GM19025 (cell line): Measurements from ENCODE around the gene AKR1C2.
"Not testable (repeated sequence)": the region's sequence is repeated elsewhere in the genome, so short reads cannot be mapped to it uniquely, and the experiment has no call there.

ENCODE experiments used
- ATAC-seq: cut with Tn5 transposase; IDR thresholded peaks from one replicate; pipeline ENCODE4 v1.9.1; 2021; ENCODE audit warnings: mild to moderate bottlenecking, low read depth, moderate library complexity; ENCODE audit not compliant: unreplicated experiment

AKR1C2 gene

DNA sequence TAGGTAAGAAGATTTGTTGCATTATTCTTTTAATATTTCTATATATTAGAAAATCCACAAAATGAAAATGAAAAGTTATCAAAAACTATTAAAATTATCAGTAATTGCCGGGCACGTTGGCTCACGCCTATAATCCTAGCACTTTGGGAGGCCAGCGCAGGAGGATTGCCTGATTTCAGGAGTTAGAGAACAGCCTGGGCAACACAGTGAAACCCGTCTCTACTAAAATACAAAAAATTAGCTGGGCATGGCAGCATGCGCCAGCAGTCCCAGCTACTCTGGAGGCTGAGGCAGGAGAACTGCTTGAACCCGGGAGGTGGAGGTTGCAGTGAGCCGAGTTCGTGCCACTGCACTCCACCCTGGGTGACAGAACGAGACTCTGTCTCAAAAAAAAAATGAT, 11.1 kb downstream of the AKR1C2 start:
- ATAC-seq = not testable (repeated sequence)

DNA sequence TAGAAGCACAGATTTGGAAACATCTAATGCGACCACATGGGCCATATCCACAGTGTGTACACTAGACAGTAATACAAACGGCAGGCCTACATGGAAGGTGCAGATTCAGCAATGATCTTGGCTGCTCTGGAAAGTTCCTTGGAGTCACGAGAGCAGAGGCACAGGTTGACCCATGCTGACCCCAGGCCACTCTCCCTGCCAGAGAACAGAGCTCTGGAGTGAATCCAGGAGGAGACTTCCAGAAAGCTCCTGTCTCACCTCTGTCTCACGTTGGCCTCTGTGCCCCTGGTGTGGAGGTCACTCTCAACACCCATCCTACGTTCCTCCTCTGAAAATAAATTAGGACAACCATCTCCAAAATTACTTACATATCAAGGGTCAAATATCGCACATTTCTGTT, 12.2 kb downstream of the AKR1C2 start:
- not testable (repeated sequence) for ATAC-seq

DNA sequence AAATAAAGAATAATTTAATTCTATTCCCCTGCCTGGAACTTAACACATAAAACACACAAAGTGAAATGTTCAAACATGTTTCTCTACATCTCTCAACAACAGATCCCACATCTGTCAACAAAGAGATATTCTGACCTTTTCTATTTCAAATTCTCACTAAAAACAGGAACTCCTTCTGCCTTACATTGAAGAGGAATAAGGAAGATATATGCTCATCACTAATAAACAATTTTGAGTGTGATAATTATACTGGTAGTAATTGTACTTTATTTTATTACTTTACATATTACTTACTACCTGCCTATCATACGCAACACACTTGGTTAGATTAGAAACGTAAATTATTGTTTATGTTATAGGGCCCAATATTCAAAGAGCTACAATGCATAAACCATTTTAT, 13.4 kb downstream of the AKR1C2 start:
- no peak for ATAC-seq

DNA sequence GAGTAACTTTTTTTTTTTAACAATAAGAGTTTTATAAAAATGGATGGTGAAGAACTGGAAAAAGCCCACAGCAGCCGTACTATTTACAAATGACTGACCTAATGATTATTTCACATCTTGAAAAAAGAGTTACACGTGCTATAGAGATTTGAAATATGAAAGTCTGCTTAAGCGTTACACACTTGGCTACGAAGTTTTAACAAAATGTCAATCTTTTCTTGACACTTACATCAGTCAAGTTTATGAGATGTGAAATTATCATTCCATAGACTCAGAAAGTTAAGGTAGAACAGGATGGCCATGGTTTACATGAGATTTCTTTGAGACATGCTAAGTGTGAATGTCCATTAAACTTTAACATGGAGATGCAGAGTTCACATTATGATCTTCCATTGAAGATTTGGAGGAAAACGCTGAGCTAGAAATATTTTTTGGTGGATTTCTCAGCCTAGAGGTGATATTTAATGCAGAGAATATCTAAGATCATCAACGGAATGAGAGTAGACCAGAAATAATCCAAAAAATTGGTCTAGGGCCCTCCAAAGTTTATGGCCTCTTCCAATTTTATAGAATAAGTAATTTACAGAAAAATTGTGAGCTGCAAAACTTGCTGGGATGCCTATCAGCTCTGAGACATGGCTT, 15.5 kb downstream of the AKR1C2 start:
- not testable (repeated sequence) for ATAC-seq

DNA sequence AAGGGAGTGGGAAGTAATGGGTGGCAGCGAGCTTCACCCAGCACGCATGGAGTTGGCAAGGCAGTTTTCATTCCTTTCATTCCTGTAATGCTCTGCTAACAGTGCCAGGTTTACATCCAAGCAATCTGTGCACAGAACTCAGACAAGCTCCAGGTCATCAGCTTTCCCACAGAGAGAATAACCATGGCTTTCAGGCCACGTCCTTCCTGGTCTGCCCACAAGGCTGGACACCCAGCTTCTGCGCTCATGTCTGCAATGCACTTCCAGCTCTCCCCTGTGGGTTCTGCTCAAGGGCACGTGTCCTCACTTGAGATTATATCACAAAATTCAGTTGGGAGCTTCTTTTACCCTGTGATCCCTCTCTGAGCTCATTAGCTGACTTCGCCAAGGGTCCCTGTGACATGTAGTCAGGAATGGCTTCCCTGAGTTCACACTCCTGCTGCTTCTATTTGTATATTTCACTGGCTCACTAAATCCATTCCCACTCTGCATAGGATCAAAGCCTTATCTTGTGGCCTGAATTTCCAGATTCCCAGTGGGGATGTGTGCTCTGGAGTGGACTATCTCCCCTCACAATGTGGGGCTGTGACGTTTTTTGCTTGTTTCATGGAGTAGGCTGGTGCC, 18.6 kb downstream of the AKR1C2 start:
- ATAC-seq = no peak

DNA sequence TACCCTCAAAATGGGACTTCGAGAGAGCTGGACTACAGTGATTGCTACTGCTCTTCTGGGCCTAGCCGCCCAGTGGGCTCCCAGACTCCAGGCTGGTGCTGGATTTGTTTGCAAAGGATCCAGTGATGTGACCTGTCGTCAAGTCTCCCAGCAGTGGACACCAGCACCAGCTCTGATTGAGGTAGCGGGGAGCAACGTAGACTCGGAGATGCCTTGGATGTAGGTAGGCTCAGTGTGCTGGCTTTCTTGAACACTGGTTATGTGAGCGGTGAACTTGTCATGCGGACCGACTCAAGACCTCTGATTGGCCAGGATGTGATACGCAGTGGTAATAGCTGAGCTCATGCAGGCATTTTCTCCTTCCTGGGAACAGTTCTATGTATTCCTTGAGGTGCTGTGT, 19.4 kb downstream of the AKR1C2 start:
- ATAC-seq = no peak

DNA sequence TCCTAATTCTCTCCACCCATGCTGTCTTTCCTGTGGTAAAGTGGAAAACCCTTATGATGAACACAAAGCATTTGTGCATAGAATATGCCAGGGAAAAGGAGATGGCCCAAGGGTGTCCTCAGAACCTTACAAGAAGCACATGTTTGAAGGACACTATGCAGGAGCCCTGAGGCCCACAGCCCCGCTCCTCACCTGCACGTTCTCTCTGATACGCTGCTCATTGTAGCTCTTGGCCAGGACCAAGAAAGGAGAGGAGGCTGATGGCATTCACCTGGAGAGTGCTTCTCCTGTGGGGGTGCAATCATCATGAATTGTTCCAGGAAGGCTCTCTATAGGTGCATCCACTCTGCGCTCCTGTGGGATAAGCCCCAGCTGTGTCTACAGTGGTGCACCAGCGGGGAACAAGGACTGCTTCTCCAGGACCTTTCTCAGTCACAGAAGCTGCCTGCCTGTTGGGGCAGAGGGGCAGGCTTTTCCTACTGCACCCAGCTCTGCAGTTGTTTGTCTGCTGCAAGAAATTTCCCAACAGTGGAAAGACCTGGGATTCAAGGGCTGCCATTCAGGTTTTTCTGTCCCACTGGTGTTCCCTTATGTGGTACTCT, 19.9 kb downstream of the AKR1C2 start:
- ATAC-seq = no peak

DNA sequence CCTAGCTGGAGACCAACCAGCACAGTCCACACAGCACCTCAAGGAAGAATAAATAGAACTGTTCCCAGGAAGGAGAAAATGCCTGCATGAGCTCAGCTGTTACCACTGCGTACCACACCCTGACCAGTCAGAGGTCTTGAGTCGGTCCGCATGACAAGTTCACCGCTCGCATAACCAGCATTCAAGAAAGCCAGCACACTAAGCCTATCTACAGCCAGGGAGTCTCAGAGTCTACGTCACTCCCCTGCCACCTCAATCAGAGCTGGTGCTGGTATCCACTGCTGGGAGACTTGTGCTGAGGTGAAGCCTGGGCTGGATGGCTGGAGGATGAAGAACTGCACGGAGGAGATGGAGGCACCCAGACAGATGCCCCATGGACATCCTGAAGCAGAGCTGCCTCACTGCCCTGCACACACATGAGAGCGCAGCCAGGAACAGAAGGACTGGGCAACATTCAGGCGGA, 20.9 kb downstream of the AKR1C2 start:
- ATAC-seq = no peak

DNA sequence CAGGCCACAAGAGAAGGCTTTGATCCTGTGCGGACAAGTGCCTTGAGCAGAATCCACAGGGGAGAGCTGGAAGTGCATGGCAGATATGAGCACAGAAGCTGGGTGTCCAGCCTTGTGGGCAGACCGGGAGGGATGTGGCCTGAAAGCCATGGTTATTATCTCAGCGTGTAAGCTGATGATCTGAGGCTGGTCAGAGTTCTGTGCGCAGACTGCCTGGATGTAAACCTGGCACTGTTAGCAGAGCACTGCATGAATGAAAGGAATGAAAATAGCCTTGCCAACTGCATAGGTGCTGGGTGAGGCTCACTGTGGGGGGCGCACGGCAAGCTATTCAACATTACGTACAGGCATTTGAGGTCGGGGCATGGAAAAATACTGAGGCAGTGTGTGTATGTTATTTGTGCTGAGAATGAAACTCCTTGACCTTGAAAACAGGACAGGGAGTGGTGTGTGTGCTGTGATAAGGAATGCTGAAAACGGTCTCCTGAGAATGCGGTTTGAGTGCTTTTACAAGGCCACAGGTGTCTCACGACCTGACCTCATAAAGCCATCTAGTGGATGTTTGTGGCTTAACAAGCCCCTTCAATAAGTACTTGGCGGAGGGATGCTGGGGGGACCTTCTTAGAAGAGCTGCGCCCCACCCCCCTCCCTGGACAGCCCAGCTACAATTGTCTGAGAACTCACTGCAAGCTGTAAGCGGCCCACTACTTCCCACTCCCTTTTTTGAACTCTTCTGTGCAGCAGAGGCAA, 21.8 kb downstream of the AKR1C2 start:
- ATAC-seq = no peak

DNA sequence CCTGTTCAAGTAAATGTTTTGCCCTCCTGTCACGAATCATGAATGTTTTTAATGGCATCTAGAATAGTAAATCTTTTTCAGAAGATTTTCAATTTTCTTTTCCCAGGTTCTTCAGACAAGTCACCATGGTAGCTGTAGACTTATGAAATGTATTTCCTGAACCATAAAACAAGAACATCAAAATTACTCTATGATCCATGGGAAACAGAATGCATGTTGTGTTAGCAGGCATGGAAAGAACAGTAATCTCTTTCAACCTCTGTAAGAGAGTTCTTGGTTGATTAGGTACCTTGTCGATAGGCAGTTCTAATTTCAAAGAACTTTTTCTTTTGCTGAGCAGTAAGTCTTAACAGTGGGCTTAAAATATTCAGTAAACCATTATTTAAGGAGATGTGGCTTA, 22.9 kb downstream of the AKR1C2 start:
- no peak for ATAC-seq

DNA sequence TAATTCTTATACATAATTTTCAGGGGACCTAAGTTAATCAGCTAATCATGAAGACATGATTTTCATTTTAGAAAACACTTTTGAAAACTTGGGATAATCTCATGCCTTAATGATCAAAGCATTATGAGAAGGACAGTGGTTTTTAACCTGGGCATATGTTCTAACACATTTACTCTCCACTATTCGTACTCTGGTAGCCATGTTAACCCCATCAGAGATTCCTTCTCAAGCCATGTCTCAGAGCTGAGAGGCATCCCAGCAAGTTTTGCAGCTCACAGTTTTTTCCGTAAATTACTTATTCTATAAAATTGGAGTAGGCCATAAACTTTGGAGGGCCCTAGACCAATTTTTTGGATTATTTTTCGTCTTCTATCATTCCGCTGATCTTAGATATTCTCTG, 24.8 kb downstream of the AKR1C2 start:
- ATAC-seq = no peak

DNA sequence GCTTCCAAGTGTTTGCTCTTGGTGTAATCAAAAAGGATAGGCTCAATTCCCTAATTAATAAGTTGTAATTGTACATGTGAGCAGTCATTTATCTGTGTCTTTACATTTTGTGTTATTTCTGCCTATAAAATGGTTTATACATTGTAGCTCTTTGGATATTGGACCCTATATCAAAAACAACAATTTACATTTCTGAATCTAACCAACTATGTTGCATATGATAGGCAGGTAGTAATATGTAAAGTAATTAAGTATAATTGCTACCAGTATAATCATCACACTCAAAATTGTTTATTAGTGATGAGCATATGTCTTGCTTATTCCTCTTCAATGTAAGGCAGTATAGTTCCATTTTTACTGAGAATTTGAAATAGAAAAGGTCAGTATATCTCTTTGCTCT, 26.6 kb downstream of the AKR1C2 start:
- ATAC-seq = no peak

DNA sequence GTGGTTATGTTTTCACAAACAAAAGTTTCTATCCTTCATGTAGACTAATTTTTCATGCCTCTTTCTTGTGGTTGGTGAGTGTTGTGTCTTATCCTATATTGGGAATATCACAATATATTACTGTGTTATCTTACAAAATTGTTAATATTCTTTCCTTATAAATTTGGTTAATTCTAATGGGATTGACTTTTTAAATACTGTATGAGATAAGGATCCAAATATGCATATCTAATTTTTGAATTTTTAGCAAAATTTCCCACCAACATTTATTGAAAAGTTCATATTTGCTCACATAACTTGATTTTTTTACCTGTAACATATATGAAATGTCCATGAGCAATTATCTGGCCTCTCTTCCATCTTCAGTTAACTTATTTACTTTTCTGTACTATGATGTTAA, 29.3 kb downstream of the AKR1C2 start:
- ATAC-seq = not testable (repeated sequence)

DNA sequence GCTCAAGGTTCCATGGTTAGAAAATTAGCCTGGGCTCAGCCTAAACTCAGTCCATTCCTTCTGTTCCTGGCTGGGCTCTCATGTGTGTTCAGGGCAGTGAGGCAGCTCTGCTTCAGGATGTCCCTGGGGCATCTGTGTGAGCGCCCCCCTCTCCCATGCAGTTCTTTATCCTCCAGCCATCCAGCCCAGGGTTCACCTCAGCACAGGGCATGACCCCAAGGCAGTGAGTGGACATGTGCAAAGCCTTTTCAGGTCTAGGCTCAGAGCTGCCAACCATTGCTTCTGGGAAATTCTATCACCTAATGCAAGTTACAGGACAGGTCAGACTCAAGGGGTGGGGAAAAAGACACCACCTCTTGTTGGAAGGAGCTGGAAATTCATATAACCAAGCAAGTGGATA, 30.4 kb downstream of the AKR1C2 start:
- ATAC-seq = not testable (repeated sequence)

DNA sequence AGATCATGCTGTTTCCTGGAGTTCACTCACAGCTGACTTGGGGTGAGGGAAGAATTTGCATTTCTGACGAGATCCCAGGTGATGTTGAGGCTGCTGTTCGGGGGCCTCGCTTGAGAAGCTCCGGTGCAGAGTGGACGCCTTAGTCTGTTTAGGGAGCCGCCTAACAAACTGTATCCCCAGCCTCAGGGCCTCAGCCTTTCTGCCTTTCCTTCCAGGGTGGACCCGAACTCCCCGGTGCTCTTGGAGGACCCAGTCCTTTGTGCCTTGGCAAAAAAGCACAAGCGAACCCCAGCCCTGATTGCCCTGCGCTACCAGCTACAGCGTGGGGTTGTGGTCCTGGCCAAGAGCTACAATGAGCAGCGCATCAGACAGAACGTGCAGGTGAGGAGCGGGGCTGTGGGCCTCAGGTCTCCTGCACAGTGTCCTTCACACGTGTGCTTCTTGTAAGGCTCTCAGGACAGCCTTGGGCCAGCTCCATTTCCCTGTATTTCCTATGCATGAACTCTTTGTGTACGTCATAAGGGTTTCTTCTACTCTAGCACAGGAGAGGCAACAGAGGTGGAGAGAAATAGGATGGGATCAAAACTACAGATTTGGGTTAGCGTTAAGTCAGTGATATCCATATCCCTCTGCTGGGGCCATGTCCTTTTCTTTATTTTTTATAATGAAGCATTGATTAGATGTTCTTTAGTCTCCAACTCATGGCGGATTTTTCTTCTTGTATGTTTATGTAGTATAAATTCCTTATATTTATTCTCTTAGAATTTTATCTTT, 31.1 kb downstream of the AKR1C2 start:
- ATAC-seq = not testable (repeated sequence)

DNA sequence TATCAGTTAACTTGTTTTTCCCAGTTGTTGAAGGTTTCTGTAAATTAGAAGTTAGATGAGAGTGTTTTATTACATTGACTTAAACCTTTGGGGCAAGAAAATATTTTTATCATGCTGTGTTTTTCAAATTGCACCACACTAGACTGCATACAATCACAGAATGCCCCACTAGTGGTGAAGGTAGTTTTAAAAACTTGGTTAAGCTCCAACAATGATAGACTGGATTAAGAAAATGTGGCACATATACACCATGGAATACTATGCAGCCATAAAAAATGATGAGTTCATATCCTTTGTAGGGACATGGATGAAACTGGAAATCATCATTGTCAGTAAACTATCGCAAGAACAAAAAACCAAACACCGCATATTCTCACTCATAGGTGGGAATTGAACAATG, 33.3 kb downstream of the AKR1C2 start:
- not testable (repeated sequence) for ATAC-seq

DNA sequence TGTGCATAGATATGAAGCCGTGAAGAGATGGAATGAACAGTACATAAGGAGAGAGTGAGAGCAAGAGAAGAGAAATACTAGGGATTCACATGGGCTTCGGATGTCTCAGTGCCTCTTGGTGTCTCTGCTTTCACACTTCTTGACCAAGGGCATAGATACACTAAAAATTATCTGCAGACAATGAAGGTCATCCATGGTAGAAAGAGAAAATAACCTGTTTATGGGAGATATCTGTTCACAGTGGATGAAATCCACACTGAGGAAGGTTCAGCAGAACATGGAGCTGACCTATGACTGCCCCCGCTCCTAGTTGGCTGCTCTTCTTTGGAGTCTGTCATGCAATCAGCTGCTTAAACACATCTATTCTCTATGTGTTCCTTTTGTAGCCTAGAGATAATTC, 34.4 kb downstream of the AKR1C2 start:
- not testable (repeated sequence) for ATAC-seq

DNA sequence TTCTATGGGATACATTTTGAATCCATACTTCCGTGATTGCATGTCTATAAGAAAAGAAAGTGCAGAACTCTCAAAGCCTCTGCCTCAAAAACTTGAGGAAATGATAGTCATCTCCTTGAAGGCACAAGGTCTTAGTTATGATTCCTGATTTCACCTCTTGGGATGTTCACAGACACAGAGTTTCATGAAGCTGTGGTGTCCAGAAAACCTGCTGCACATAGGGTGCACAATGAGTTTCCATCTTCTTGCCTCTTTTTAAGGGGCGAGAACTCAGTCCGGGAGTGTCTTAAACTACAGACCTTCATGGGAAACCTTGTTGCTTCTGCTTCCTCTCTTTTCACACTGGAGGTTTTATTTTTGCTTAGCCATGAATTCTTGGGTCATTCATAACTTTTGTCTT, 36.5 kb downstream of the AKR1C2 start:
- ATAC-seq = not testable (repeated sequence)

DNA sequence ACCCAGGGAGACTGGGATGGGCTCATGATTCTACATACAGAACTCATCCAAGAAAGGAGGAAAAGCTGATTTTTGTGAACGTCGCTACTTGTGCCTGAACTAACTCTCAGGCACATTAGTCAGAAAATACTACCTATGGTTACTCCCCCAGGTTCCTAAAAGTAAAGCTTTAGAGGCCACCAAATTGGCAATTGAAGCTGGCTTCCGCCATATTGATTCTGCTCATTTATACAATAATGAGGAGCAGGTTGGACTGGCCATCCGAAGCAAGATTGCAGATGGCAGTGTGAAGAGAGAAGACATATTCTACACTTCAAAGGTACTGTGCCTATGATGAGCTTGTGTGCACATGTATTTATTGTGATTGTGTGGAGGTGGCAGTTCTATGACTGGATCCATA, 37.9 kb downstream of the AKR1C2 start:
- not testable (repeated sequence) for ATAC-seq

DNA sequence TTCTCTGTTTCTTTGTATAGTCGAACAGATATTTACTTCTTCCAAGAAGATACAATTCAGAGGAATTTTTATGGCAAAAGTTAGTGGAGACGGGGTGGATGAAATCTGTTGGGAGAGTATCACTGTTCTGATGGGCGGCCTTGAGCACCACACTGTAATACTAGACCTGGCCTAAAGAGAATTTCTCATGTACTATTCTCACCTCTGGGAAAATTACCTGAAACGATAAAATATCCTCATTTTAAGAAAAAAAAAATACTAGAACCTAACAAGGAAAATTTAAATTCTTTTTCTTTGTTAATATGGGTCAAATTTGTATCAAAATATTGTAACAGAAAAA, 39.9 kb downstream of the AKR1C2 start:
- not testable (repeated sequence) for ATAC-seq
